Loucy (cell line): ENCODE data around the gene TRIM58.
A peak's percentile ranks its signal among the peaks of the same experiment; 100 is the strongest.

Source experiments
- H2AFZ ChIP-seq: fragments of 200-600 bp; sonication (generic); 2 replicates; pipeline ENCODE4 v1.6.0; 2016; ENCODE audit warnings: antibody characterized with exemption, mild to moderate bottlenecking, low read length, moderate library complexity
- H3F3A ChIP-seq: fragments of 200-600 bp; 2 replicates; pipeline ENCODE4 v1.6.0; 2016; ENCODE audit warnings: antibody characterized with exemption, low read depth, mild to moderate bottlenecking
- H3K27me3 ChIP-seq: fragments of 200-600 bp; sonication (generic); 2 replicates; pipeline ENCODE4 v1.6.1; 2014; ENCODE audit warnings: low read length, mild to moderate bottlenecking; ENCODE audit not compliant: insufficient read depth, poor library complexity, severe bottlenecking
- H3K36me3 ChIP-seq: fragments of 200-600 bp; sonication (generic); 2 replicates; pipeline ENCODE4 v1.6.1; 2016; ENCODE audit warnings: low read length; ENCODE audit not compliant: insufficient read depth
- H3K4me1 ChIP-seq: fragments of 200-600 bp; sonication (generic); 2 replicates; pipeline ENCODE4 v1.5.1; 2014; ENCODE audit warnings: low read length, mild to moderate bottlenecking; ENCODE audit not compliant: insufficient read depth, poor library complexity, severe bottlenecking
- H3K4me2 ChIP-seq: fragments of 200-600 bp; sonication (generic); 2 replicates; pipeline ENCODE4 v1.6.0; 2014; ENCODE audit warnings: antibody characterized with exemption, low read length, low read depth, mild to moderate bottlenecking; ENCODE audit not compliant: poor library complexity, severe bottlenecking
- H3K4me3 ChIP-seq: fragments of 200-600 bp; sonication (generic); 2 replicates; pipeline ENCODE4 v1.5.1; 2014; ENCODE audit warnings: low read length, mild to moderate bottlenecking, mixed read lengths; ENCODE audit not compliant: poor library complexity, severe bottlenecking
- H3K79me2 ChIP-seq: fragments of 200-600 bp; sonication (generic); 2 replicates; pipeline ENCODE4 v1.6.1; 2014; ENCODE audit warnings: low read length; ENCODE audit not compliant: insufficient read depth
- H3K9ac ChIP-seq: fragments of 200-600 bp; sonication (generic); 2 replicates; pipeline ENCODE4 v1.6.0; 2014; ENCODE audit warnings: mild to moderate bottlenecking, low read depth, low read length, moderate library complexity; ENCODE audit not compliant: poor library complexity, severe bottlenecking
- H3K9me2 ChIP-seq: fragments of 200-600 bp; sonication (generic); replicated peaks from 2 replicates; pipeline ENCODE4 v1.6.1; 2016; ENCODE audit warnings: low read depth, low read length, mixed read lengths
- H3K9me3 ChIP-seq: fragments of 200-600 bp; sonication (generic); 2 replicates; pipeline ENCODE4 v1.6.1; 2014; ENCODE audit warnings: mild to moderate bottlenecking, antibody characterized with exemption, low read length, low read depth; ENCODE audit not compliant: insufficient read depth
- H4K20me1 ChIP-seq: fragments of 200-600 bp; sonication (generic); 2 replicates; pipeline ENCODE4 v1.6.0; 2014; ENCODE audit warnings: antibody characterized with exemption, low read length, mild to moderate bottlenecking; ENCODE audit not compliant: insufficient read depth, poor library complexity, severe bottlenecking
- EZH2phosphoT487 ChIP-seq: fragments of 200-600 bp; IDR thresholded peaks from 2 replicates; pipeline ENCODE4 v1.6.1; 2018; ENCODE audit warnings: antibody characterized with exemption, mild to moderate bottlenecking, moderate library complexity, borderline replicate concordance
- TF ChIP-seq, protein P1 (sequence below): fragments of 200-600 bp; sonication (generic); conservative IDR thresholded peaks from 2 replicates; pipeline ENCODE4 v1.5.1; 2014; ENCODE audit warnings: mild to moderate bottlenecking, antibody characterized with exemption, low read length

The TRIM58 gene

DNA sequence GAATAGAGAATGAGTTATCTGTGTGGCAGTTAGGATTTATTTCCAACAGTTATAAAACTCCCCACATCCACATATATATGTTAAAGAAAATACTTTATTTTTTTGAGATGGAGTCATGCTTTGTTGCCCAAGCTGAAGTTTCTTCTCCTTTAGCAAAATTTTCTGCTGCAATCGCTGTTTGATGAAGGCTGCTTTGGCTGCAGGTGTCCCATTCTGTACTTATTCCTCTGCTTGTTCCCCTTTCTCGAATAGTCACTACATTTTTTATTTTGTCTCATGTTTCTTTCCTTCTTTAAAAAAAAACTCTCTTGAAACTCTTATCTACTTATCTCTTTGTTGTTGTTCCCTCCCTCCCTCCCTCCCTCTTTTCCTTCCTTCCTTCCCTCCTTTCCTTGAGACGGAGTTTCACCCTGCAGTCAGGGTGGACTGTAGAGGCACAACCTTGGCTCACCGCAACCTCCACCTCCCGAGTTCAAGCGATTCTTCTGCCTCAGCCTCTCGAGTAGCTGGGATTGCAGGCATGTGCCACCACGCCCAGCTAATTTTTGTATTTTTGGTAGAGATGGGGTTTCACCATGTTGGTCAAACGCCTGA, 49.0 kb downstream of the TRIM58 start:
- no peak for TF ChIP-seq EZH2phosphoT487
- TF ChIP-seq, protein P1, sequence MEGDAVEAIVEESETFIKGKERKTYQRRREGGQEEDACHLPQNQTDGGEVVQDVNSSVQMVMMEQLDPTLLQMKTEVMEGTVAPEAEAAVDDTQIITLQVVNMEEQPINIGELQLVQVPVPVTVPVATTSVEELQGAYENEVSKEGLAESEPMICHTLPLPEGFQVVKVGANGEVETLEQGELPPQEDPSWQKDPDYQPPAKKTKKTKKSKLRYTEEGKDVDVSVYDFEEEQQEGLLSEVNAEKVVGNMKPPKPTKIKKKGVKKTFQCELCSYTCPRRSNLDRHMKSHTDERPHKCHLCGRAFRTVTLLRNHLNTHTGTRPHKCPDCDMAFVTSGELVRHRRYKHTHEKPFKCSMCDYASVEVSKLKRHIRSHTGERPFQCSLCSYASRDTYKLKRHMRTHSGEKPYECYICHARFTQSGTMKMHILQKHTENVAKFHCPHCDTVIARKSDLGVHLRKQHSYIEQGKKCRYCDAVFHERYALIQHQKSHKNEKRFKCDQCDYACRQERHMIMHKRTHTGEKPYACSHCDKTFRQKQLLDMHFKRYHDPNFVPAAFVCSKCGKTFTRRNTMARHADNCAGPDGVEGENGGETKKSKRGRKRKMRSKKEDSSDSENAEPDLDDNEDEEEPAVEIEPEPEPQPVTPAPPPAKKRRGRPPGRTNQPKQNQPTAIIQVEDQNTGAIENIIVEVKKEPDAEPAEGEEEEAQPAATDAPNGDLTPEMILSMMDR, result no peak

DNA sequence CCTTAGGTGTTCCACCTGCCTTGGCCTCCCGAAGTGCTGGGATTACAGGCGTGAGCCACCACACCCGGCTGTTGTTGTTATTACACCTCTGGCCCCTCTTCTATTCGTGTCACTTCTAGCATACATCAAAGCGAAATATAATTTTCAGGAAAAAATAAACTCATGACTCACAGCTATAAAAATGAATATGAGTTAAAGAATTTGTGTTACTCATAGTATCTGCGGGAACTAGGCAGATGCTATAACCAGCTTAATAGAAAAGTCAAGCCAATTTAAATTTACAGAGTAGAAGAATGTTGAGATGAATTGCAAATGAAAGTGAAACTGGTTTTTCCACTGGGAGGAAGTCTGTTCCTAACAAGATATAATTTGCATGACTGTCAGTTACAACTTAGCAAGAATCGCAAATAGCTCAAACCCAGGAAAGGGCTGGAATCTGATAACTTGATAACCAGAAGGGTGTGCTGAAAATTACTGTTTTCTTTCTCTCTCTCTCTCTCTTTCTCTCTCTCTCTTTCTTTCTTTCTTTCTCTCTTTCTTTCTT, 49.6 kb downstream of the TRIM58 start:
- Histone ChIP-seq H3K9me2 (no peaks in the 10 kb centered on the region), H4K20me1 (no peaks in the 10 kb centered on the region), H3K27me3 (no peaks in the 10 kb centered on the region), H3K4me3 (peak overlapping the region; percentile 57), H2AFZ (peak overlapping the region; percentile 50), H3K9me3 (no peaks in the 10 kb centered on the region), H3K4me1 (peaks cover 3% of the 10 kb centered on the region), H3K79me2 (no peaks in the 10 kb centered on the region), H3F3A (no peaks in the 10 kb centered on the region), H3K4me2 (peak overlapping the region; percentile 54), H3K36me3 (no peaks in the 10 kb centered on the region), H3K9ac (peak overlapping the region; percentile 32)
- TF ChIP-seq, protein P1, result no peak
- TF ChIP-seq EZH2phosphoT487, result no peak

More for the DNA sequence above, 49.0 kb downstream of the TRIM58 start:
- no peaks in the 10 kb centered on the region for H3K27me3 ChIP-seq
- H3K4me1 ChIP-seq, result peaks cover 3% of the 10 kb centered on the region
- H3K9me3 ChIP-seq, result no peaks in the 10 kb centered on the region
- no peaks in the 10 kb centered on the region for H3F3A ChIP-seq
- no peaks in the 10 kb centered on the region for H4K20me1 ChIP-seq
- H3K4me3 ChIP-seq, result peak overlapping the region; percentile 57
- H3K4me2 ChIP-seq, result peak overlapping the region; percentile 54
- H3K79me2 ChIP-seq, result no peaks in the 10 kb centered on the region
- no peaks in the 10 kb centered on the region for H3K9me2 ChIP-seq
- H2AFZ ChIP-seq, result peak overlapping the region; percentile 50; the same call in 1 of the 2 replicates
- no peak overlapping the region for H3K9ac ChIP-seq
- H3K36me3 ChIP-seq, result no peaks in the 10 kb centered on the region

DNA sequence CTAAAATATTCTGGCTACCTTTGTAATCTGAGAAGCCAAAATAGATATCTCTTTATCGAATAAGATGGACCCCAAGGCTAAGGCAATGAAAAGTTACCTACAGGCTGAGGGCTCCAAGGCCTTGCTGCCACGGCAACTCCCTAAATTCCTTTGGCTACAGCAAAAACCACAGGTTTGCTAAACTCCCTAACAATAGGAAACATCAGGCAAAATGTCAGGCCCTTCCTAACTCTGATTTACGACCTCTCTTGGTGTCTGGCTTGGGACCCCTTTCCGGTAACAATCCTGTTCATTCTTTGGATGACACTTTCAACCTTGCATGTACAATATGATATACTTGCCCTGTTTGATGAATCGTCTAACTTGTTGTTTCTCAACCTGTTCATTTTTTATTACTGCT, 51.8 kb downstream of the TRIM58 start:
- TF ChIP-seq EZH2phosphoT487, result no peak
- TF ChIP-seq, protein P1, result no peak
- H3F3A ChIP-seq, result no peaks in the 10 kb centered on the region
- no peak overlapping the region for H3K4me2 ChIP-seq
- H3K9me2 ChIP-seq, result no peaks in the 10 kb centered on the region
- H3K4me3 ChIP-seq, result no peak overlapping the region
- H3K9ac ChIP-seq, result no peak overlapping the region
- no peaks in the 10 kb centered on the region for H3K36me3 ChIP-seq
- H3K79me2 ChIP-seq, result no peaks in the 10 kb centered on the region
- peaks cover 3% of the 10 kb centered on the region for H3K4me1 ChIP-seq
- no peaks in the 10 kb centered on the region for H3K9me3 ChIP-seq
- H2AFZ ChIP-seq, result no peak overlapping the region
- H4K20me1 ChIP-seq, result no peaks in the 10 kb centered on the region
- no peaks in the 10 kb centered on the region for H3K27me3 ChIP-seq
